Left ventricle myocardium inferior (tissue), 1 donor: ENCODE data around the gene ANKRD12. TPM values are rescaled to one million over a fixed set of nuclear protein-coding genes. Genes with fewer than 3 reads are reported as not detected.

Source experiments
- DNase-seq: peaks from one replicate; pipeline ENCODE4 v3.0.0-alpha.2; 2020
- H3K27ac ChIP-seq: fragments of 200-600 bp; replicated peaks from 2 replicates; pipeline ENCODE4 v1.8.0; 2021
- H3K27me3 ChIP-seq: fragments of 200-600 bp; 2 replicates; pipeline ENCODE4 v1.8.0; 2021; ENCODE audit warnings: low read depth
- H3K36me3 ChIP-seq: fragments of 200-600 bp; 2 replicates; pipeline ENCODE4 v1.8.0; 2021
- H3K4me1 ChIP-seq: fragments of 200-600 bp; 2 replicates; pipeline ENCODE4 v1.8.0; 2021
- H3K4me3 ChIP-seq: fragments of 200-600 bp; 2 replicates; pipeline ENCODE4 v1.8.0; 2021; ENCODE audit warnings: mild to moderate bottlenecking, moderate library complexity
- H3K9me3 ChIP-seq: fragments of 200-600 bp; replicated peaks from 2 replicates; pipeline ENCODE4 v1.8.0; 2021
- intact Hi-C: fragments of 100-400 bp; cut with micrococcal nuclease; formaldehyde crosslinking; loops from one replicate; pipeline ENCODE4 v1.11.0; 2022
- total RNA-seq: library from RNA; stranded (reverse); fragmentation: NEBNext Ultra II Directional; extraction: Animal tissue kit (Norgen Biotek cat#: 25700); gene quantifications from one replicate; pipeline ENCODE4 v1.2.1, GENCODE V29; 2021
- TF ChIP-seq, protein P1 (sequence below): fragments of 200-600 bp; IDR thresholded peaks from 2 replicates; pipeline ENCODE4 v1.8.0; 2021; ENCODE audit warnings: antibody characterized with exemption, mild to moderate bottlenecking, borderline replicate concordance
- donor health status: DM: no; HTN: yes; CAD: no; lungs with severe emphysema.

Gene ANKRD12
- total RNA-seq, 1 donor from 2014 or later: 49.3 TPM

GRCh38 chr18:9330419-9330818, 193.8 kb downstream of the ANKRD12 start:
- Histone ChIP-seq H3K4me3 (no peak overlapping the region), H3K27ac (no peak overlapping the region), H3K4me1 (peaks cover 15% of the 10 kb centered on the region), H3K27me3 (no peaks in the 10 kb centered on the region), H3K36me3 (no peaks in the 10 kb centered on the region), H3K9me3 (peaks cover 17% of the 10 kb centered on the region)
- intact Hi-C loops: no loop called here
- TF ChIP-seq, protein P1, sequence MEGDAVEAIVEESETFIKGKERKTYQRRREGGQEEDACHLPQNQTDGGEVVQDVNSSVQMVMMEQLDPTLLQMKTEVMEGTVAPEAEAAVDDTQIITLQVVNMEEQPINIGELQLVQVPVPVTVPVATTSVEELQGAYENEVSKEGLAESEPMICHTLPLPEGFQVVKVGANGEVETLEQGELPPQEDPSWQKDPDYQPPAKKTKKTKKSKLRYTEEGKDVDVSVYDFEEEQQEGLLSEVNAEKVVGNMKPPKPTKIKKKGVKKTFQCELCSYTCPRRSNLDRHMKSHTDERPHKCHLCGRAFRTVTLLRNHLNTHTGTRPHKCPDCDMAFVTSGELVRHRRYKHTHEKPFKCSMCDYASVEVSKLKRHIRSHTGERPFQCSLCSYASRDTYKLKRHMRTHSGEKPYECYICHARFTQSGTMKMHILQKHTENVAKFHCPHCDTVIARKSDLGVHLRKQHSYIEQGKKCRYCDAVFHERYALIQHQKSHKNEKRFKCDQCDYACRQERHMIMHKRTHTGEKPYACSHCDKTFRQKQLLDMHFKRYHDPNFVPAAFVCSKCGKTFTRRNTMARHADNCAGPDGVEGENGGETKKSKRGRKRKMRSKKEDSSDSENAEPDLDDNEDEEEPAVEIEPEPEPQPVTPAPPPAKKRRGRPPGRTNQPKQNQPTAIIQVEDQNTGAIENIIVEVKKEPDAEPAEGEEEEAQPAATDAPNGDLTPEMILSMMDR: no peak
- no peak for DNase-seq

DNA sequence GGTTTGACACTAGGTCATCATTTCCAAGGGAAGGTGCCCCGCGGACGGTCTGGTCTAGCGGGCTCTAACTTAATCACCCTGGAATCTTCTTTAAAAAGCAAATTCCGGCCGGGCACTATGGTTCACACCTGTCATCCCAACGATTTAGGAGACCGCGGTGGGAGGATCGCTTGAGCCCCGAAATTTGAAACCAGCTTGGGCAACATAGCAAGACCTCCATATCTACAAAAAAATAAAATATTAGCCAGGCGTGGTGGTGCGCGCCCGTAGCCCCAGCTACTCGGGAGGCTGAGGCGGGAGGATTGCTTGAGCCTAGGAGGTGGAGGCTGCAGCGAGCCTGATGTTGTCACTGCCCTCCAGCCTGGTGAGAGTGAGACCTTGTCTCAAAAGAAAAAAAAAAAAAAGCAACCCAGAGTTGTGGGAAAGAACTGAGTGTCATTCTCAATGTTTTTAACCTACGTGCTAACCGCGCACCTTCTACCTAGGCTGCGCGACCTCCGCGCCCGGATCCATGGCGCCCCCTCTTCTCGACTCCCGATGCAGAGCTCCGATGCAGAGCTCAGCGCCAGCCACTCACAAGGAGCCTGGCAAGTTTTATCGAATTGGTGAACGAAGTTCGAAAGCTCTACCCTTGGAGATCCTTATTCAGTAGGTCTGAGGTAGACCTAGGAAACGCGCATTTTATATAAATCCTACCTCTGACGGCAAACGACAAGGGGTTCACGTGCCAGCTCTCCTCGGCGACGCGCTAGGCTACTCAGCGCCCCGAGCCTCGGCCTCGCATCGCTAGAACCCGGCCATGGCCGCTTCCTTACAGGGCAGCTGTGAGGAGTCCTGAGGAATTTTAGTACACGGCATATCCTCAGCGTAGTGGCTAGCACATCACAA, 197.1 kb downstream of the ANKRD12 start:
- no peak for DNase-seq
- H3K4me1 ChIP-seq: peaks cover 25% of the 10 kb centered on the region
- H3K27ac ChIP-seq: peak overlapping the region; percentile 61
- TF ChIP-seq, protein P1: no peak
- H3K9me3 ChIP-seq: peaks cover 6% of the 10 kb centered on the region
- no peaks in the 10 kb centered on the region for H3K27me3 ChIP-seq
- H3K4me3 ChIP-seq: peak overlapping the region; percentile 92
- H3K36me3 ChIP-seq: peaks cover 14% of the 10 kb centered on the region
- intact Hi-C loops: no loop called here

DNA sequence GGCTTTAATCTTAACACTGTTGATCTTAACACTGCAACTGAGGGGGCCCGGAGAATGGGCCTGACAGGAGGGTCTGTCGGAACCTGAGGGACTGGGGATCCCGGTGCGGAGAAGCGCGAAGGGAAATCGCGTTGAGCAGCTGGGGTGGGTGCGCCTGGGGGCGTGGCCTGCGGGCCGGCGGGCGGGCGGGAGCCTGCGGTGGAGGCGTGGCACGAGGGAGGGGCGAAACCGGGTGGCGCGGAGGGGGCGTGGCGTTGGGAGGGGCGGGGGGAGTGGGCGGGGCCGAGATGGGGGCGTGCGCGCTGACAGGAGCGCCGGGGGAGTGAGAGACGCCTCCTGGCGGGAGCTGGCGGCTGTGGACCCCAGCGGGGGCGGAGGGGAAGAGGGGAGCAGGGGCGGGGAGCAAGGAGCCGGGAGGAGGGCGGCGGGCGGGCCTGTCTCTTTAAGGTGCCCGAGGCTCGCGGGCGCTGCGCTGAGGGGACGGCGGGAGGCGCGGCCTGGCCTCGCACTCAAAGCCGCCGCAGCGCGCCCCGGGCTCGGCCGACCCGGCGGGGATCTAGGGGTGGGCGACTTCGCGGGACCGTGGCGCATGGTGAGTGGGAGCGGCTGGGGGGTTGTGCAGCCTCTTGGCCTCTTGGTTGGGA, 197.9 kb downstream of the ANKRD12 start, which contains the start of gene TWSG1:
Gene TWSG1, plus strand, starts transcription at position 445 of the 644 bp plus-strand sequence. CDS start 2,457 bp downstream, outside the sequence.
- DNase-seq: peak; percentile 95
- Histone ChIP-seq H3K36me3 (peaks cover 18% of the 10 kb centered on the region), H3K9me3 (no peaks in the 10 kb centered on the region), H3K27ac (peak within 1 kb of the TSS; percentile 79), H3K4me3 (peak within 1 kb of the TSS; percentile 92), H3K4me1 (peaks cover 25% of the 10 kb centered on the region), H3K27me3 (no peaks in the 10 kb centered on the region)
- intact Hi-C loops: no loop called here
- TF ChIP-seq, protein P1: peak; percentile 60

DNA sequence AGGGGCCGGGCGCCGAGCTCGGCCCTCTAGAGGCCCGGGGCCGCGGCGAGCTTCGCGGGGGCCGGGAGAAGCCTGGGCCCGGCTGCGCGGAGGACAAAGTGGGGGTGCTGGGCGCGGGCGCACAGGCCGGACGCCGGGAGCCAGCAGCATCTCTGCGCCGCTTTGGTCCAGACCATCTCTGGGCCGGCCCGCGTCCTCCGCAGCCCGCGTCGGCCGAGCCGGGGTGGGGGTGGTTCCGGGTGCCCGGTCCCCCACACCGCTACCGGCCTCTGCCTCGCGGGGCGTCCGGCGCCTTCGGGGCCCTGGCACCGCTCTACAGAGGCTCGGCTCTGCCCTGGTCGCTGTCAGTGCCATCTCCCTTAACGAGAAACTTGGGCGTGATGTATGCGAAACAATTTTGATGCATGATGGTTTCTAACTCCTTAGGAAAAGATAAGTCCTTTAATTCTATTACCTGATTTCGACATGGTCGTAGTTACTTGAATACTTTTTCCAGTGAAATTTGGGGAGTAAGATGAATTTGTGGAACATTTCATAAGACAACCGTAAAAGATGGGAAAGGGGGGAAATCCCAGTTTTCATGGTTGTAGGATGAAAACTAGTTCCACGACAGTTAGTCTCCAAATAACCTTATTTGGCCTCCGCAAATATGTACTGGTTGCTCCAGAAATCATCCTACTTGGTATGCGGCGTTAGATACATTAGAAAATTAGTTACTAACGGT, 198.6 kb downstream of the ANKRD12 start:
- H3K27ac ChIP-seq: peak overlapping the region; percentile 79
- no peaks in the 10 kb centered on the region for H3K9me3 ChIP-seq
- intact Hi-C loops: no loop called here
- peaks cover 25% of the 10 kb centered on the region for H3K4me1 ChIP-seq
- H3K36me3 ChIP-seq: peaks cover 18% of the 10 kb centered on the region
- TF ChIP-seq, protein P1: peak; percentile 40
- peak overlapping the region; percentile 92 for H3K4me3 ChIP-seq
- no peaks in the 10 kb centered on the region for H3K27me3 ChIP-seq
- peak; percentile 37 for DNase-seq

Other genes starting within 250 kb of the ANKRD12 start
- gene NDUFV2, start 34.1 kb upstream of the ANKRD12 start, total RNA-seq: 455 TPM
- 12.1 TPM for gene TWSG1, start 198.0 kb downstream of the ANKRD12 start, total RNA-seq